Measurements from ENCODE around the gene ZSCAN30. TPM values are rescaled to one million over a fixed set of nuclear protein-coding genes. Genes with fewer than 3 reads are reported as not detected.

Gene ZSCAN30
- polyA plus RNA-seq, 1 donor from 2014 or later: 30.6 TPM

DNA sequence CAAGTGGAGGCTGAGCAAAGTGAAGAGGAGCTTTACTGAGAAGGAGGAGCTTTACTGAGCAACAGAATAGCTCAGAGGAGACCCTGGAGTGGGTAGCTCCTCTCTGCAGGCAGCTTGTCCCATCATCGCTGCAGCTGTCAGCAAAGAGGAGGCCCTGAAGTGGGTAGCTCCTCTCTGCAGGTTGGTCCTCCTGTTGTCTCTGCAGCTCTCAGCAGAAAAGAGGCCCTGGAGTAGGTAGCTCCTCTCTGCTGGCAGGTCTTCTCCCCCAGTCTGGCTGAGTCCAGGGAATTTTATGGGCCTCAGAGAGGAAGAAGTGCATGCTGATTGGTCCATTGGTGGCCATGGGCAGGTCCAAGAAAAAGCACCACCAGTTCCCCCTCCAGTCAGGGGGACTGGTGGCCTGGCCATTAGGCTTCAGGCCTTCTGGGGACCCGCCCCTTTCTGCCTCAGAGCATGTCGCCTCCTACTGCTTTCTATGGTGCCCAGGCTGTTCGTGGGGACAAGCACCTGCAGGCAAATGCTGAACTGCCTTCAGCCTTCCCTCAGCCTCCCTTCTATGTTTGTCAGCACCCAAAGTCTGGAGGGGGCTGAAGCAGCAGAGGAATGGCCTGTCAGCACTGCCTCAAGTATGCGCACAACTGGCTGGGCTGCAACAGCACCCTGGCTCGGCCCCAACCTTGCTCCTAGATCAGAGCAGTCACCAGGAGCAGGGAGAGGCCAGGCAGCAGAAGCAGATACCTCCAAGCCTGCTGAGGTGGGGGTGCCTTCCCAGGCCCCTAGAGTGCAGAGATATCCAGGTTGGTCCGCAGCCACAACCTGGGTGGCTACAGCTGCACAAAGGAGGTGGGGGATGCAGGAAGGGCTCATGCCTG is 5.9 kb downstream of the ZSCAN30 start:
- Histone ChIP-seq H3K9ac (ENCODE audit: low read length) (no peak overlapping the region), H4K20me1 (ENCODE audit: insufficient read depth) (no peaks in the 10 kb centered on the region), H3K27me3 (ENCODE audit: insufficient read depth, low read depth, low read length) (no peaks in the 10 kb centered on the region), H2AFZ (ENCODE audit: low read depth, low read length) (no peak overlapping the region), H3K79me2 (replicated peaks; ENCODE audit: insufficient read depth, low read length) (peaks cover 4% of the 10 kb centered on the region), H3K36me3 (ENCODE audit: insufficient read depth, low read length) (peaks cover 8% of the 10 kb centered on the region), H3F3A (ENCODE audit: insufficient read depth, low read length, poor library complexity, severe bottlenecking) (no peaks in the 10 kb centered on the region), H3K9me2 (ENCODE audit: insufficient read depth, low read length) (no peaks in the 10 kb centered on the region), H3K9me3 (ENCODE audit: low read length) (peaks cover 4% of the 10 kb centered on the region), H3K4me2 (ENCODE audit: low read length) (no peak overlapping the region), H3K4me3 (ENCODE audit: low read length) (no peak overlapping the region), H3K27ac (ENCODE audit: low read length) (no peak overlapping the region)
- TF ChIP-seq EZH2 (IDR thresholded peaks at IDR 0.05; ENCODE audit: borderline replicate concordance, insufficient read depth, low read length, poor library complexity, severe bottlenecking): no peak
- no peak for TF ChIP-seq MXI1 (conservative IDR thresholded peaks at IDR 0.05; ENCODE audit: poor library complexity, severe bottlenecking)
- no peak for TF ChIP-seq EP300 (conservative IDR thresholded peaks at IDR 0.05; ENCODE audit: poor library complexity, severe bottlenecking)
- TF ChIP-seq, protein P1, sequence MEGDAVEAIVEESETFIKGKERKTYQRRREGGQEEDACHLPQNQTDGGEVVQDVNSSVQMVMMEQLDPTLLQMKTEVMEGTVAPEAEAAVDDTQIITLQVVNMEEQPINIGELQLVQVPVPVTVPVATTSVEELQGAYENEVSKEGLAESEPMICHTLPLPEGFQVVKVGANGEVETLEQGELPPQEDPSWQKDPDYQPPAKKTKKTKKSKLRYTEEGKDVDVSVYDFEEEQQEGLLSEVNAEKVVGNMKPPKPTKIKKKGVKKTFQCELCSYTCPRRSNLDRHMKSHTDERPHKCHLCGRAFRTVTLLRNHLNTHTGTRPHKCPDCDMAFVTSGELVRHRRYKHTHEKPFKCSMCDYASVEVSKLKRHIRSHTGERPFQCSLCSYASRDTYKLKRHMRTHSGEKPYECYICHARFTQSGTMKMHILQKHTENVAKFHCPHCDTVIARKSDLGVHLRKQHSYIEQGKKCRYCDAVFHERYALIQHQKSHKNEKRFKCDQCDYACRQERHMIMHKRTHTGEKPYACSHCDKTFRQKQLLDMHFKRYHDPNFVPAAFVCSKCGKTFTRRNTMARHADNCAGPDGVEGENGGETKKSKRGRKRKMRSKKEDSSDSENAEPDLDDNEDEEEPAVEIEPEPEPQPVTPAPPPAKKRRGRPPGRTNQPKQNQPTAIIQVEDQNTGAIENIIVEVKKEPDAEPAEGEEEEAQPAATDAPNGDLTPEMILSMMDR (IDR thresholded peaks at IDR 0.05; ENCODE audit: poor library complexity, severe bottlenecking): no peak
- no peak for TF ChIP-seq SMC3 (conservative IDR thresholded peaks at IDR 0.05; ENCODE audit: poor library complexity)
- no peak for TF ChIP-seq TAF1 (IDR thresholded peaks at IDR 0.05; ENCODE audit: low read depth)
- no peak for TF ChIP-seq RAD21 (conservative IDR thresholded peaks at IDR 0.05)
- TF ChIP-seq REST (IDR thresholded peaks at IDR 0.05; ENCODE audit: borderline replicate concordance): no peak
- no peak for TF ChIP-seq POLR2AphosphoS5 (IDR thresholded peaks at IDR 0.05)

GRCh38 chr18:35282353-35282752 is 7.7 kb downstream of the ZSCAN30 start:
- Histone ChIP-seq H3K9me3 (ENCODE audit: low read length) (peaks cover 4% of the 10 kb centered on the region), H3K9me2 (ENCODE audit: insufficient read depth, low read length) (no peaks in the 10 kb centered on the region), H3K27me3 (ENCODE audit: insufficient read depth, low read depth, low read length) (no peaks in the 10 kb centered on the region), H3K4me2 (ENCODE audit: low read length) (no peak overlapping the region), H3K79me2 (replicated peaks; ENCODE audit: insufficient read depth, low read length) (no peaks in the 10 kb centered on the region), H3F3A (ENCODE audit: insufficient read depth, low read length, poor library complexity, severe bottlenecking) (no peaks in the 10 kb centered on the region), H3K4me3 (ENCODE audit: low read length) (no peak overlapping the region), H2AFZ (ENCODE audit: low read depth, low read length) (no peak overlapping the region), H4K20me1 (ENCODE audit: insufficient read depth) (no peaks in the 10 kb centered on the region), H3K27ac (ENCODE audit: low read length) (no peak overlapping the region), H3K9ac (ENCODE audit: low read length) (no peak overlapping the region), H3K36me3 (ENCODE audit: insufficient read depth, low read length) (peaks cover 8% of the 10 kb centered on the region)
- TF ChIP-seq SMC3 (conservative IDR thresholded peaks at IDR 0.05; ENCODE audit: poor library complexity) (no peak), POLR2AphosphoS5 (IDR thresholded peaks at IDR 0.05) (no peak), RAD21 (conservative IDR thresholded peaks at IDR 0.05) (no peak), REST (IDR thresholded peaks at IDR 0.05; ENCODE audit: borderline replicate concordance) (no peak), EZH2 (IDR thresholded peaks at IDR 0.05; ENCODE audit: borderline replicate concordance, insufficient read depth, low read length, poor library complexity, severe bottlenecking) (no peak), TAF1 (IDR thresholded peaks at IDR 0.05; ENCODE audit: low read depth) (no peak), MXI1 (conservative IDR thresholded peaks at IDR 0.05; ENCODE audit: poor library complexity, severe bottlenecking) (no peak), EP300 (conservative IDR thresholded peaks at IDR 0.05; ENCODE audit: poor library complexity, severe bottlenecking) (no peak)
- TF ChIP-seq, protein P1 (IDR thresholded peaks at IDR 0.05; ENCODE audit: poor library complexity, severe bottlenecking): no peak

All from neural cell (in vitro differentiated cells).